Measurements from ENCODE around the gene FBXO45.
"Not testable (repeated sequence)": the region's sequence is repeated elsewhere in the genome, so short reads cannot be mapped to it uniquely, and the experiment has no call there.

Gene FBXO45

GRCh38 chr3:196596355-196596754 lies 27.9 kb downstream of the FBXO45 start:
- H3K79me2 ChIP-seq (ENCODE audit: insufficient read depth, low read length) = peaks cover 17% of the 10 kb centered on the region
- H3K27me3 ChIP-seq (ENCODE audit: insufficient read depth, low read length, poor library complexity, severe bottlenecking) = no peaks in the 10 kb centered on the region
- H3K36me3 ChIP-seq (ENCODE audit: insufficient read depth, low read length) = no peaks in the 10 kb centered on the region
- H3K9me3 ChIP-seq (ENCODE audit: insufficient read depth, low read depth, low read length) = no peaks in the 10 kb centered on the region
- no peak for TF ChIP-seq EZH2phosphoT487 (IDR thresholded peaks at IDR 0.05; ENCODE audit: borderline replicate concordance)
- TF ChIP-seq, protein P1, sequence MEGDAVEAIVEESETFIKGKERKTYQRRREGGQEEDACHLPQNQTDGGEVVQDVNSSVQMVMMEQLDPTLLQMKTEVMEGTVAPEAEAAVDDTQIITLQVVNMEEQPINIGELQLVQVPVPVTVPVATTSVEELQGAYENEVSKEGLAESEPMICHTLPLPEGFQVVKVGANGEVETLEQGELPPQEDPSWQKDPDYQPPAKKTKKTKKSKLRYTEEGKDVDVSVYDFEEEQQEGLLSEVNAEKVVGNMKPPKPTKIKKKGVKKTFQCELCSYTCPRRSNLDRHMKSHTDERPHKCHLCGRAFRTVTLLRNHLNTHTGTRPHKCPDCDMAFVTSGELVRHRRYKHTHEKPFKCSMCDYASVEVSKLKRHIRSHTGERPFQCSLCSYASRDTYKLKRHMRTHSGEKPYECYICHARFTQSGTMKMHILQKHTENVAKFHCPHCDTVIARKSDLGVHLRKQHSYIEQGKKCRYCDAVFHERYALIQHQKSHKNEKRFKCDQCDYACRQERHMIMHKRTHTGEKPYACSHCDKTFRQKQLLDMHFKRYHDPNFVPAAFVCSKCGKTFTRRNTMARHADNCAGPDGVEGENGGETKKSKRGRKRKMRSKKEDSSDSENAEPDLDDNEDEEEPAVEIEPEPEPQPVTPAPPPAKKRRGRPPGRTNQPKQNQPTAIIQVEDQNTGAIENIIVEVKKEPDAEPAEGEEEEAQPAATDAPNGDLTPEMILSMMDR (conservative IDR thresholded peaks at IDR 0.05; ENCODE audit: low read length) = 0 out of 2 replicates have a peak, but pooled peaks have one; percentile 19
- no peaks in the 10 kb centered on the region for H3F3A ChIP-seq (ENCODE audit: low read depth)
- H3K4me1 ChIP-seq (ENCODE audit: insufficient read depth, low read length, poor library complexity, severe bottlenecking) = peaks cover 29% of the 10 kb centered on the region
- no peaks in the 10 kb centered on the region for H3K9me2 ChIP-seq (replicated peaks; ENCODE audit: low read depth, low read length)
- H4K20me1 ChIP-seq (ENCODE audit: insufficient read depth, low read length, poor library complexity, severe bottlenecking) = no peaks in the 10 kb centered on the region
- H2AFZ ChIP-seq (ENCODE audit: low read length) = peak overlapping the region; percentile 12; the same call in 1 of the 2 replicates
- peak overlapping the region; percentile 72 for H3K9ac ChIP-seq (ENCODE audit: low read depth, low read length, poor library complexity, severe bottlenecking)
- H3K4me3 ChIP-seq (ENCODE audit: low read length, poor library complexity, severe bottlenecking) = peak overlapping the region; percentile 76
- peak overlapping the region; percentile 80 for H3K4me2 ChIP-seq (ENCODE audit: low read depth, low read length, poor library complexity, severe bottlenecking)

- H3K4me2 ChIP-seq (ENCODE audit: low read depth, low read length, poor library complexity, severe bottlenecking) = peak overlapping the region; percentile 80
- H3K36me3 ChIP-seq (ENCODE audit: insufficient read depth, low read length); H3K27me3 ChIP-seq (ENCODE audit: insufficient read depth, low read length, poor library complexity, severe bottlenecking); H3K9me3 ChIP-seq (ENCODE audit: insufficient read depth, low read depth, low read length); H3K9me2 ChIP-seq (replicated peaks; ENCODE audit: low read depth, low read length); H4K20me1 ChIP-seq (ENCODE audit: insufficient read depth, low read length, poor library complexity, severe bottlenecking); H3F3A ChIP-seq (ENCODE audit: low read depth): not testable (repeated sequence)
- peak overlapping the region; percentile 76 for H3K4me3 ChIP-seq (ENCODE audit: low read length, poor library complexity, severe bottlenecking)
- peaks cover 29% of the 10 kb centered on the region for H3K4me1 ChIP-seq (ENCODE audit: insufficient read depth, low read length, poor library complexity, severe bottlenecking)
- H2AFZ ChIP-seq (ENCODE audit: low read length) = peak overlapping the region; percentile 53; the same call in 1 of the 2 replicates
- H3K9ac ChIP-seq (ENCODE audit: low read depth, low read length, poor library complexity, severe bottlenecking) = peak overlapping the region; percentile 72
- peaks cover 17% of the 10 kb centered on the region for H3K79me2 ChIP-seq (ENCODE audit: insufficient read depth, low read length)
Measured at GRCh38 chr3:196597971-196598733, 29.7 kb downstream of the FBXO45 start.

DNA sequence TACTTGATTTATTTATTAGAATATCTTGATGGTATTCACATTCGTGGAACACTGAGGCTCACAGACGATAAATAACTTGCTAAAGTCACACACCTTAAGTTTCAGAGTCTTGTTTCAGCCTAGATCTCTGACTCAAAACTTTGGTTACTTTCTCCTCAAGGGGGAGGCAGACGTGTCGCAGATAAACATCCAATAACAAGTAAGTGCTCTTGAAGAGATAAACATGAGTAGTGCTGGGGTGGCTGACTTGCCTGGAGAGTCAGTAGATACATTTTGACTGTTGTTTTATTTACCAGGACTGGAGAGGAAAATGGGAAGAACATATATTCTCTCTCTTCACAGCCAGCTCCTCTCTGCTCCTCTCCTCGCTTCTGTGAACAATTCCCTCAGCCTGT lies 31.3 kb downstream of the FBXO45 start:
- Histone ChIP-seq H3K4me2 (ENCODE audit: low read depth, low read length, poor library complexity, severe bottlenecking) (no peak overlapping the region), H3K9me3 (ENCODE audit: insufficient read depth, low read depth, low read length) (no peaks in the 10 kb centered on the region), H3K27me3 (ENCODE audit: insufficient read depth, low read length, poor library complexity, severe bottlenecking) (no peaks in the 10 kb centered on the region), H3K36me3 (ENCODE audit: insufficient read depth, low read length) (no peaks in the 10 kb centered on the region), H3K79me2 (ENCODE audit: insufficient read depth, low read length) (peaks cover 17% of the 10 kb centered on the region), H3K4me3 (ENCODE audit: low read length, poor library complexity, severe bottlenecking) (no peak overlapping the region), H3F3A (ENCODE audit: low read depth) (no peaks in the 10 kb centered on the region), H3K4me1 (ENCODE audit: insufficient read depth, low read length, poor library complexity, severe bottlenecking) (peaks cover 29% of the 10 kb centered on the region), H2AFZ (ENCODE audit: low read length) (no peak overlapping the region), H3K9ac (ENCODE audit: low read depth, low read length, poor library complexity, severe bottlenecking) (no peak overlapping the region), H3K9me2 (replicated peaks; ENCODE audit: low read depth, low read length) (no peaks in the 10 kb centered on the region), H4K20me1 (ENCODE audit: insufficient read depth, low read length, poor library complexity, severe bottlenecking) (no peaks in the 10 kb centered on the region)
- TF ChIP-seq, protein P1 (conservative IDR thresholded peaks at IDR 0.05; ENCODE audit: low read length) = no peak
- TF ChIP-seq EZH2phosphoT487 (IDR thresholded peaks at IDR 0.05; ENCODE audit: borderline replicate concordance) = no peak

DNA sequence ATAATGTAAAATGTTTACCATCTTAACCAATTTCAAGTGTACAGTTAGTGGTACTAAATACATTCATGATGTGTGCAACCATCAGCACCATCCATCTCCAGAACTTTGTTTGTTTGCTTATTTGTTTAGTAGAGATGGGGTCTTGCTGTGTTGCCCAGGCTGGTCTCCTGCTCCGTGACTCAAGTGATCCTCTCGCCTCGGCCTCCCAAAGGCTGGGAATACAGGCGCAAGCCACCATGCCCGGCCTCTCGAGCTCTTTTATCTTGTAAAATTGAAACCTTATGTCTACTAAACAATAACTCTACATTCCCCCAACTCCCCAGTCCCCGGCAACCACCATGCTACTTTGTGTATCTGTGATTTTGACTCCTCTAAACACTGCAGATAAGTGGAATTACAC lies 31.9 kb downstream of the FBXO45 start:
- Histone ChIP-seq H3K4me2 (ENCODE audit: low read depth, low read length, poor library complexity, severe bottlenecking) (no peak overlapping the region), H3K27me3 (ENCODE audit: insufficient read depth, low read length, poor library complexity, severe bottlenecking) (no peaks in the 10 kb centered on the region), H3F3A (ENCODE audit: low read depth) (no peaks in the 10 kb centered on the region), H3K9me2 (replicated peaks; ENCODE audit: low read depth, low read length) (no peaks in the 10 kb centered on the region), H2AFZ (ENCODE audit: low read length) (no peak overlapping the region), H3K79me2 (ENCODE audit: insufficient read depth, low read length) (peaks cover 15% of the 10 kb centered on the region), H3K4me3 (ENCODE audit: low read length, poor library complexity, severe bottlenecking) (no peak overlapping the region), H3K4me1 (ENCODE audit: insufficient read depth, low read length, poor library complexity, severe bottlenecking) (peaks cover 26% of the 10 kb centered on the region), H3K9ac (ENCODE audit: low read depth, low read length, poor library complexity, severe bottlenecking) (no peak overlapping the region), H3K9me3 (ENCODE audit: insufficient read depth, low read depth, low read length) (no peaks in the 10 kb centered on the region), H3K36me3 (ENCODE audit: insufficient read depth, low read length) (no peaks in the 10 kb centered on the region), H4K20me1 (ENCODE audit: insufficient read depth, low read length, poor library complexity, severe bottlenecking) (no peaks in the 10 kb centered on the region)
- TF ChIP-seq, protein P1 (conservative IDR thresholded peaks at IDR 0.05; ENCODE audit: low read length) = no peak
